MM.1S (cell line): Measurements from ENCODE around the gene OCLN.

Experiments
- EZH2phosphoT487 ChIP-seq: fragments of 300-600 bp; sonication (generic); IDR thresholded peaks from 2 replicates; pipeline ENCODE4 v1.6.1; 2018; ENCODE audit warnings: antibody characterized with exemption, low read length
- TF ChIP-seq, protein P1 (sequence below): fragments of 300-600 bp; sonication (generic); IDR thresholded peaks from 2 replicates; pipeline ENCODE4 v1.5.1; 2016; ENCODE audit warnings: antibody characterized with exemption, low read length, mixed read lengths

DNA sequence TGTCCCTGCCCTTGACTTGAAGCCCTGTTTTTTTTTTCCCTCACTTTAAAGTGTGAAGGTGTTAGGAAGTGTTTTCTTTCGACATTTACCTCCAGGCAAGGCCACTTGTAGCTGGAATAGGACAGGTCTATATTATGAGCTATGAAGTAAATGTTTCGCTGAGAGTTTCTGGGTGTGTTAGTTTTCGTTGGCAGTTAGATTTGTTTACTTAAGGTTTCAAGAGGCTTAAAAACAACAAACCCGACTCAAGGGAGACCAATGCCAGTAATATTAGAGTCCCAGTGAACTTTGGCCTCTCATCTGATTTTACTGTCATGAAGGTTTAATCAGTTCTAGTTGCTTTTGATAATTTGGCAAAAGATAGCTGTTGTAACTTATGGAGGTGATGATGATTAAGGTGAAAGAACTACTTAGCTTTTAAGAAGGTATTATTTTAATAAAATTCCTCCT lies 25.2 kb downstream of the OCLN start:
- TF ChIP-seq, protein P1, sequence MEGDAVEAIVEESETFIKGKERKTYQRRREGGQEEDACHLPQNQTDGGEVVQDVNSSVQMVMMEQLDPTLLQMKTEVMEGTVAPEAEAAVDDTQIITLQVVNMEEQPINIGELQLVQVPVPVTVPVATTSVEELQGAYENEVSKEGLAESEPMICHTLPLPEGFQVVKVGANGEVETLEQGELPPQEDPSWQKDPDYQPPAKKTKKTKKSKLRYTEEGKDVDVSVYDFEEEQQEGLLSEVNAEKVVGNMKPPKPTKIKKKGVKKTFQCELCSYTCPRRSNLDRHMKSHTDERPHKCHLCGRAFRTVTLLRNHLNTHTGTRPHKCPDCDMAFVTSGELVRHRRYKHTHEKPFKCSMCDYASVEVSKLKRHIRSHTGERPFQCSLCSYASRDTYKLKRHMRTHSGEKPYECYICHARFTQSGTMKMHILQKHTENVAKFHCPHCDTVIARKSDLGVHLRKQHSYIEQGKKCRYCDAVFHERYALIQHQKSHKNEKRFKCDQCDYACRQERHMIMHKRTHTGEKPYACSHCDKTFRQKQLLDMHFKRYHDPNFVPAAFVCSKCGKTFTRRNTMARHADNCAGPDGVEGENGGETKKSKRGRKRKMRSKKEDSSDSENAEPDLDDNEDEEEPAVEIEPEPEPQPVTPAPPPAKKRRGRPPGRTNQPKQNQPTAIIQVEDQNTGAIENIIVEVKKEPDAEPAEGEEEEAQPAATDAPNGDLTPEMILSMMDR: no peak
- no peak for TF ChIP-seq EZH2phosphoT487
